Activated CD4-positive, alpha-beta T cell treated with anti-CD3 and anti-CD28 coated beads, Interleukin-2, amount 10 ng/mL, durations not matched to agents 24 days and 14 days (primary cell): ENCODE measurements around the gene NPY4R. TPM values are rescaled to one million over a fixed set of nuclear protein-coding genes. Genes with fewer than 3 reads are reported as not detected.
"Not testable (repeated sequence)": the region's sequence is repeated elsewhere in the genome, so short reads cannot be mapped to it uniquely, and the experiment has no call there.

Experiments
- DNase-seq: peaks from one replicate; pipeline ENCODE4 v3.0.0; 2022
- H3K27ac Mint-ChIP-seq: one replicate; pipeline ENCODE4 v1.8.0; 2022; ENCODE audit warnings: mild to moderate bottlenecking, mixed read lengths
- H3K27me3 Mint-ChIP-seq: one replicate; pipeline ENCODE4 v1.8.0; 2022; ENCODE audit warnings: mixed read lengths
- H3K36me3 Mint-ChIP-seq: one replicate; pipeline ENCODE4 v1.8.0; 2022; ENCODE audit warnings: low read depth, mild to moderate bottlenecking, mixed read lengths
- H3K4me1 Mint-ChIP-seq: one replicate; pipeline ENCODE4 v1.8.0; 2021; ENCODE audit warnings: mixed read lengths
- H3K4me3 Mint-ChIP-seq: one replicate; pipeline ENCODE4 v1.8.0; 2022; ENCODE audit warnings: mild to moderate bottlenecking, moderate library complexity, mixed read lengths
- H3K9me3 Mint-ChIP-seq: one replicate; pipeline ENCODE4 v1.8.0; 2021; ENCODE audit warnings: mixed read lengths
- intact Hi-C: fragments of 100-400 bp; cut with micrococcal nuclease; formaldehyde crosslinking; loops from one replicate; pipeline ENCODE4 v1.15.1; 2023
- total RNA-seq: library from RNA; stranded (reverse); gene quantifications from 2 replicates; pipeline ENCODE4 v1.2.3, GENCODE V29; 2022

The NPY4R gene
- total RNA-seq, 1 donor from 2014 or later, result not detected

DNA sequence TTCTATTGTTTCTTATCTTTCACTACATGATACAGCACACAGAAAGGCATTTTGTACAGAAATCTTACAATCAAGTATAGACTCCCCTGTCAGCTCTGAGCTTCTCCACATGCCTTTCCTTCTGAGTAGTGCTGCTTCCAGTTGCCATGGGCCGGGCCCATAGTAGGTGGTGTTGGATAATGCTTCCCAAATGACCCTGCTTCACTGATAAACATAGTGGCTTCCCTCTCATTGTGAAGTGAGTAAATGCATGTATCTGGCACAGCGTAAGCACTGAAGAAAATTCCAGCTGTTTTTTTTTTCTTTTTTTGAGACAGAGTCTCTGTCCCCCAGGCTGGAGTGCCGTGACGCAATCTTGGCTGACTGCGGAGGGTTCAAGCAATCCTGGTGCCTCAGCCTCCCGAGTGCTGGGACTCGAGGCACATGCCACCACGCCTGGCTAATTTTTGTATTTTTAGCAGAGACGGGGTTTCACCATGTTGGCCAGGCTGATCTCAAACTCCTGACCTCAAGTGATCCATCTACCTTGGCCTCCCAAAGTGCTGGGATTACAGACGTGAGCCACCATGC lies 23.0 kb downstream of the NPY4R start:
- H3K9me3 Mint-ChIP-seq, H3K27me3 Mint-ChIP-seq, H3K4me1 Mint-ChIP-seq, H3K36me3 Mint-ChIP-seq, H3K27ac Mint-ChIP-seq, intact Hi-C loops, H3K4me3 Mint-ChIP-seq, DNase-seq: not testable (repeated sequence)

DNA sequence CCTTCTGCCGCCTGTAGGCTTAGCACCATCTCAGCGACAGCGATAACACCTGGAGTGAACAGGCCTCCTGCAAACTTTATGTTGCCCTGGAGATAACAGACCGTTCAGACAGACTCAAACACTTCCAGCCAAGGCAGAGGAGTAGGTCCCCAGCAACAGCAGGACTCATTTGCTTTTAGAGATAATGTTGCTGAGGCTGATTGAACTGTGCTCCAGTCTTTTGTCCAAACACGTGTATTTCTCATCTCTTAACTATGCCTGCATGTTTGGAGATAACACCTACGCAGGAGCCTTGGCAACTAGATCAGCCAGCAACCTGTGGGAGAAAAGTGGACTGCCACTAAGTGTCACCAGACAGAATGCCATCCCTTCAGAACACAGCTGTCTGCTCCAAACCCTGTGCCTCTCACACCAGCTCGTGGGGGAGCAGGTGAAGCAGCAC lies 23.9 kb downstream of the NPY4R start:
- H3K9me3 Mint-ChIP-seq, H3K4me3 Mint-ChIP-seq, H3K4me1 Mint-ChIP-seq, H3K27me3 Mint-ChIP-seq, intact Hi-C loops, DNase-seq, H3K36me3 Mint-ChIP-seq, H3K27ac Mint-ChIP-seq: not testable (repeated sequence)

DNA sequence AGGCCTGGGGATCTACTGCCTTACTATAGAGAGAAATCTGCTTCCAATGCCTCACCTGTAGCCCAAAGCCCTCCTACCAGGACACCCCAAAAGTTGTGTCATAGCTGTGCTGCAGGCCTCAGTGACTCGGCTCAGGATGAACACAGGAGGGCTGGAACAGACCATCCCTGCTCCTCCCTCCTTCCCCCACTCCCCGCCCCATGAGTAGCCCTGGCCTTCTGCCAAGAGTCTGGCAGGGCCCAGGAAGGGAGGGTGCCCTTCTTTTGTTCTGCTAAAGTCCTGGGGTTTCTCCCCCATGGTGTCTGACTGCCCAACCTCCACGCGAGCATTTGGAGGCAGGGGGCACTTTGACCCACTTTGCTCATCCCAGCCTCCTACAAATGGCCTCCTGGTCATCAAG lies 24.8 kb downstream of the NPY4R start:
- H3K4me3 Mint-ChIP-seq, H3K9me3 Mint-ChIP-seq, H3K4me1 Mint-ChIP-seq, intact Hi-C loops, H3K27ac Mint-ChIP-seq, H3K36me3 Mint-ChIP-seq, H3K27me3 Mint-ChIP-seq: not testable (repeated sequence)
- DNase-seq, result peak; percentile 35

DNA sequence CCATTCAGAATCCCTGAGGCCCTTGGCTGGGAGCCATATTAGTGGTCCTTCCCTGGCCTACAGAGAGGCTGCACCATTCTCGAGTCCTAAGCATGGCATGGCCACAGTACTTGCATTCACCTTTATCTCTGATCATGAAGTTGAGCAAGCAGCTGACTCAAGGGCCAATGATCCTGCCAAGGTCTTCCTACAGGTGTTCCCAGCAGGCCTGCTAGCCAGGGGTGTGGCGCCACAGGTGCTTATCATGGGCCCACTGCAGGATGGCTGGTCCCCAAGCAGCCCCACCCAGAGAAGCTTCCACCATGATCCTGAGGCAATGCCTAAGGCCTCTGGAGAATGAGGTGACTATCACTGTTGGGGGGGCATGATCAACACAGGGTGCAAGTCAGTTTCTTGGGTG lies 42.2 kb downstream of the NPY4R start:
- H3K27me3 Mint-ChIP-seq, H3K27ac Mint-ChIP-seq, H3K9me3 Mint-ChIP-seq, H3K4me1 Mint-ChIP-seq, H3K4me3 Mint-ChIP-seq, intact Hi-C loops, DNase-seq, H3K36me3 Mint-ChIP-seq: not testable (repeated sequence)

DNA sequence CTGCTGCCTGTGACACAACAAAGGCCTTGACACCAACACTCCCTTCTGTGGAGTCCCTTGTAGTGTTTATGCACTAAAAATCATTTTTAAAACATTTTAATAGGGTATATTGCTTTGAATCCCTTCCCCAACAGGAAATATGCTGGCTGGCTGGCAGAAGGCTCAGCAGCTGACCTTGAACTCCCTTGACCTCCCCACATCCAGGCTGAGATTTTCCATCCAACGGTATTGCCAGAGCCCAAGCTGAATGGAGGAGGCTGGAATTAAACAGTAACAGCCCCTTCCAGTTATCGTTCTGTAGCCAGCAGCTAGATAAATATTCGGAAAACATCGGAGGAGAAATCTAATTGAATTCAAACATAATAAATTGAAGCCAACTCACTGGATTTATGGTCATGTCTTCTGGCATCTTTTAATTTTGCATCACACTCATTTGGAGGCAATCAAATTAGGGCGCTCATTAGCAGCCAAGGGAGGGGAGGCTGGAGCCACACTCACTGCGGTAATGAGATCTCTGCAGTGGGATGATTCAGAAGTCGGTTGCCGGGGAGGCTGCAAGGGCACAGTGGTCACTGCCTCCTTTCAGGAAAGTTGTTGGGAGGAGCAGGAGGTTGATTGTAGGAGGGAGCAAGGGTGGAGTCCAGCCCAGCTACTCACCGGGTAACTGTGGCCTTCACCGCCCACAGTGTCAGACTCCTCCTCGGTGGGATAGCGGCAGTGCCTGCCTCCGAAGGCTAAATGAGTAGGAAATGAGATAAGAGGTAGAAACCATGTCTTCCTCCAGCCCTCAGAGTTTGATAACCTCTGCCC lies 46.0 kb downstream of the NPY4R start:
- DNase-seq, H3K27me3 Mint-ChIP-seq, H3K27ac Mint-ChIP-seq, H3K36me3 Mint-ChIP-seq, intact Hi-C loops, H3K9me3 Mint-ChIP-seq, H3K4me3 Mint-ChIP-seq, H3K4me1 Mint-ChIP-seq: not testable (repeated sequence)

DNA sequence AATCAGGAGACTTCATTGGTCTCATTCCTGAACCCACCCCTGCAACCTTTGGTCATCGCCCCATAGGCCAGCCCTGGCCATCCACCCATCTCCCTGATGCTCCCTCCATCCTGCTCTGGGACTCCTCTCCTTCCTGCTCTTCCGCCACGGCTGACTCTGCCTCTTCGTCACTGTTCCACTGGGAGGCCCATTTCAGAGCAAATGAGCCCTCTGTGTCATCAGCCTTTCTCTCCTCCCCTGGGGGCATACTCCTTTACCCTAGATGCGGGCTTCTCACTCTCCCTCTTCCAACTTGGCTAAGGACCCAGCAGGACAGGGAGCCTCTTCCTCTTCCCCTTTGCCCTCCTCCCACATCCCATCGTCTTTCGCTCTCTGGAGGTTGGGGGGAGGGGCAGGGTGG lies 47.5 kb downstream of the NPY4R start:
- H3K27ac Mint-ChIP-seq, DNase-seq, H3K36me3 Mint-ChIP-seq, H3K9me3 Mint-ChIP-seq, H3K4me3 Mint-ChIP-seq, H3K4me1 Mint-ChIP-seq, intact Hi-C loops, H3K27me3 Mint-ChIP-seq: not testable (repeated sequence)

DNA sequence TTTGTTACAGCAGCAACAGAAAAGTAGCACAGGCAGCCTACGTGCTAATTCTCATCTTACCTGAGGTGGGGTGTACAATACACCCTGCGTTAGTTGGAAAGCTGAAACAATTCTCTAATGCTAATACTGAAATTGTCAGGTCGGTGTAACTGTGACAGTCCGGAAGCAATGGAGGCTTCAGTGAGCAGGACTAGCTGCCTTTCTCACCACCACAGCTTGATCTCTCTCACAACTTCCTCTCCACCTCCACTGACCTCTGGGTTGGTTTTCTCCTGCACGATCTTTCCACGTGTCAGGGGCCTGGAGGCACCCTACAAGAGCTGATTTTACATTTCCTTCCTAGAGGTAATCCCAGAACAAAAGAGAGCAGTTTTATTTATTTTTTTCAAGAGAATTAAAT lies 50.5 kb downstream of the NPY4R start:
- H3K27me3 Mint-ChIP-seq, H3K4me3 Mint-ChIP-seq, DNase-seq, H3K4me1 Mint-ChIP-seq, H3K27ac Mint-ChIP-seq, intact Hi-C loops, H3K9me3 Mint-ChIP-seq, H3K36me3 Mint-ChIP-seq: not testable (repeated sequence)

DNA sequence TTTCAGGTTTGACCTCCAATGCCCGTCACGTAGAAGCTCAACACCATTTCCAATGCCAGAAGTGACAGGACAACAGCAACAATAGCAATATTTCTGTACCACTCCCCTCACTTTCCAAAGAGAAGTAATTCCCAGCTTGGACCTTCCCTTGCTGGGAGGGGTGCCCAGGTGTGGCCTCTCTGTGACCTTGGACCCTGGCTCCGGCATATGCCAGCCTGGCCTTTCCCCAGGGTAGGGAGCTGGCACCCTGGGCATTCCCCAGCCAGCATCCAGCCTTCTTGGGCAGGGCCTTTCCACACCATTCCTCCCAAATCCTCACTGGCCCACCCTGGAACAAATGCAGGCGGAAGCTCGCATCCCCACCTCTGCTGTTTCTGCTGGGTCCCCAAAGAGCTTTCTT lies 53.1 kb downstream of the NPY4R start:
- H3K27ac Mint-ChIP-seq, intact Hi-C loops, H3K36me3 Mint-ChIP-seq, H3K4me3 Mint-ChIP-seq, H3K4me1 Mint-ChIP-seq, H3K9me3 Mint-ChIP-seq, H3K27me3 Mint-ChIP-seq, DNase-seq: not testable (repeated sequence)

DNA sequence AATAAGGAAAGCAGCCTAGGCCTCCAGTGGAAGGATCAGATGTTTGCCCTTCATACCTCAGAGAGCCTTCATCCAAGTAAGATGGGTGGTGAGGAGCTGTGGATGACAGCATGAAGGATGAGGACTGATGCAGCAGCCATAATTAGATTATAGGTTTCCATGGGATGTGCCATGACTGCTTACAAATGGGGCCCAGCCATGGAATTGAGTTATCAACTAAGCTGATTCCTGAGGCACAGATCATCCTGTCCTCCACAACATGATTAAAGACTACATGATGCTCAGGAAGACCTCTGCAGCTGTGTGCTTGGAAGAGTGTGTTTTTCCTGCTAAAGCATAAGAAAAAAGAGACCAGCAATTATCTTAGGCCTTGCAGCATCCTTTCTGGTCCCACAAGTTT lies 54.6 kb downstream of the NPY4R start:
- H3K4me1 Mint-ChIP-seq, H3K27ac Mint-ChIP-seq, H3K4me3 Mint-ChIP-seq, intact Hi-C loops, DNase-seq, H3K9me3 Mint-ChIP-seq, H3K27me3 Mint-ChIP-seq, H3K36me3 Mint-ChIP-seq: not testable (repeated sequence)

Other genes with a start within 250 kb of the NPY4R start
- not detected in 2 replicates for gene ANTXRL, start 179.0 kb downstream of the NPY4R start, total RNA-seq
- gene ANXA8L1, start 90.2 kb downstream of the NPY4R start, total RNA-seq, result not detected in 2 replicates
- gene GPRIN2, start 90.7 kb upstream of the NPY4R start, total RNA-seq, result not detected in 2 replicates
- 1.3 and 1.8 TPM in 2 replicates for gene SYT15, start 113.2 kb upstream of the NPY4R start, total RNA-seq